ENCODE data around the gene HHIPL1. TPM values are rescaled to one million over a fixed set of nuclear protein-coding genes. Genes with fewer than 3 reads are reported as not detected.

The HHIPL1 gene
- total RNA-seq, 2 donors from 2014 or later = 0.44 to 0.93 TPM

GRCh38 chr14:99612071-99612737 lies 32.7 kb upstream of the HHIPL1 start:
- Histone ChIP-seq H3K4me3 (no peak overlapping the region), H3K4me1 (no peaks in the 10 kb centered on the region), H3K36me3 (no peaks in the 10 kb centered on the region), H3K9me3 (no peaks in the 10 kb centered on the region), H3K9ac (ENCODE audit: low read depth in 2 of 2, low read length in 2 of 2) (no peak overlapping the region), H3K27me3 (no peaks in the 10 kb centered on the region), H3K27ac (no peak overlapping the region)
- intact Hi-C loops (cut with DNase I) = no loop called here
- TF ChIP-seq, protein P1, sequence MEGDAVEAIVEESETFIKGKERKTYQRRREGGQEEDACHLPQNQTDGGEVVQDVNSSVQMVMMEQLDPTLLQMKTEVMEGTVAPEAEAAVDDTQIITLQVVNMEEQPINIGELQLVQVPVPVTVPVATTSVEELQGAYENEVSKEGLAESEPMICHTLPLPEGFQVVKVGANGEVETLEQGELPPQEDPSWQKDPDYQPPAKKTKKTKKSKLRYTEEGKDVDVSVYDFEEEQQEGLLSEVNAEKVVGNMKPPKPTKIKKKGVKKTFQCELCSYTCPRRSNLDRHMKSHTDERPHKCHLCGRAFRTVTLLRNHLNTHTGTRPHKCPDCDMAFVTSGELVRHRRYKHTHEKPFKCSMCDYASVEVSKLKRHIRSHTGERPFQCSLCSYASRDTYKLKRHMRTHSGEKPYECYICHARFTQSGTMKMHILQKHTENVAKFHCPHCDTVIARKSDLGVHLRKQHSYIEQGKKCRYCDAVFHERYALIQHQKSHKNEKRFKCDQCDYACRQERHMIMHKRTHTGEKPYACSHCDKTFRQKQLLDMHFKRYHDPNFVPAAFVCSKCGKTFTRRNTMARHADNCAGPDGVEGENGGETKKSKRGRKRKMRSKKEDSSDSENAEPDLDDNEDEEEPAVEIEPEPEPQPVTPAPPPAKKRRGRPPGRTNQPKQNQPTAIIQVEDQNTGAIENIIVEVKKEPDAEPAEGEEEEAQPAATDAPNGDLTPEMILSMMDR (IDR thresholded peaks at IDR 0.05) = no peak
- DNase-seq = peak; percentile 74

- Histone ChIP-seq H3K4me1 (no peaks in the 10 kb centered on the region), H3K9ac (ENCODE audit: low read depth in 2 of 2, low read length in 2 of 2) (no peak overlapping the region), H3K4me3 (no peak overlapping the region), H3K36me3 (no peaks in the 10 kb centered on the region), H3K27me3 (no peaks in the 10 kb centered on the region), H3K27ac (no peak overlapping the region), H3K9me3 (no peaks in the 10 kb centered on the region)
- intact Hi-C loops (cut with DNase I) = no loop called here
- TF ChIP-seq, protein P1 (IDR thresholded peaks at IDR 0.05) = no peak
- DNase-seq = no peak
These were observed 32.1 kb upstream of the HHIPL1 start for GRCh38 chr14:99612738-99613330.

GRCh38 chr14:99615497-99616157 lies 29.3 kb upstream of the HHIPL1 start:
- Histone ChIP-seq H3K4me1 (no peaks in the 10 kb centered on the region), H3K9ac (ENCODE audit: low read depth in 2 of 2, low read length in 2 of 2) (no peak overlapping the region), H3K27me3 (no peaks in the 10 kb centered on the region), H3K27ac (no peak overlapping the region), H3K36me3 (no peaks in the 10 kb centered on the region), H3K4me3 (no peak overlapping the region), H3K9me3 (no peaks in the 10 kb centered on the region)
- DNase-seq = no peak
- TF ChIP-seq, protein P1 (IDR thresholded peaks at IDR 0.05) = no peak
- intact Hi-C loops (cut with DNase I) = no loop called here

GRCh38 chr14:99616832-99617800 lies 27.8 kb upstream of the HHIPL1 start:
- TF ChIP-seq, protein P1 (IDR thresholded peaks at IDR 0.05) = no peak
- no peak for DNase-seq
- no peaks in the 10 kb centered on the region for H3K36me3 ChIP-seq
- no peaks in the 10 kb centered on the region for H3K9me3 ChIP-seq
- H3K27me3 ChIP-seq = no peaks in the 10 kb centered on the region
- H3K9ac ChIP-seq (ENCODE audit: low read depth in 2 of 2, low read length in 2 of 2) = no peak overlapping the region
- no peak overlapping the region for H3K27ac ChIP-seq
- no peaks in the 10 kb centered on the region for H3K4me1 ChIP-seq
- intact Hi-C loops (cut with DNase I) = no loop called here
- H3K4me3 ChIP-seq = no peak overlapping the region
